Measurements from ENCODE around the gene ZFP91.

Gene ZFP91, protein sequence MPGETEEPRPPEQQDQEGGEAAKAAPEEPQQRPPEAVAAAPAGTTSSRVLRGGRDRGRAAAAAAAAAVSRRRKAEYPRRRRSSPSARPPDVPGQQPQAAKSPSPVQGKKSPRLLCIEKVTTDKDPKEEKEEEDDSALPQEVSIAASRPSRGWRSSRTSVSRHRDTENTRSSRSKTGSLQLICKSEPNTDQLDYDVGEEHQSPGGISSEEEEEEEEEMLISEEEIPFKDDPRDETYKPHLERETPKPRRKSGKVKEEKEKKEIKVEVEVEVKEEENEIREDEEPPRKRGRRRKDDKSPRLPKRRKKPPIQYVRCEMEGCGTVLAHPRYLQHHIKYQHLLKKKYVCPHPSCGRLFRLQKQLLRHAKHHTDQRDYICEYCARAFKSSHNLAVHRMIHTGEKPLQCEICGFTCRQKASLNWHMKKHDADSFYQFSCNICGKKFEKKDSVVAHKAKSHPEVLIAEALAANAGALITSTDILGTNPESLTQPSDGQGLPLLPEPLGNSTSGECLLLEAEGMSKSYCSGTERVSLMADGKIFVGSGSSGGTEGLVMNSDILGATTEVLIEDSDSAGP

GRCh38 chr11:58578635-58579191, at the start of gene ZFP91:
Gene ZFP91 (plus strand): TSS chr11:58579063. CDS start chr11:58579282, 219 bp downstream.
- no peaks in the 10 kb centered on the region for H4K20me1 ChIP-seq (ENCODE audit: insufficient read depth)
- peak within 1 kb of the TSS; percentile 100 for H3K9ac ChIP-seq
- no peaks in the 10 kb centered on the region for H3K36me3 ChIP-seq (ENCODE audit: insufficient read depth)
- H2AFZ ChIP-seq (ENCODE audit: low read depth) = peak within 1 kb of the TSS; percentile 38; the same call in 1 of the 2 replicates
- peak within 1 kb of the TSS; percentile 100 for H3K27ac ChIP-seq
- no peak within 1 kb of the TSS for H3K4me3 ChIP-seq (IDR thresholded peaks at IDR 0.05; ENCODE audit: insufficient read depth, low read depth, low read length)
- H3K79me2 ChIP-seq (ENCODE audit: insufficient read depth, low read depth) = peaks cover 54% of the 10 kb centered on the region
- H3K4me1 ChIP-seq (ENCODE audit: low read depth, poor library complexity, severe bottlenecking) = peaks cover 67% of the 10 kb centered on the region
- TF ChIP-seq CTCF (conservative IDR thresholded peaks at IDR 0.05; ENCODE audit: low read depth, low read length) = no peak
- H3K27me3 ChIP-seq (ENCODE audit: insufficient read depth, low read depth) = no peaks in the 10 kb centered on the region
- H3K4me2 ChIP-seq = peak within 1 kb of the TSS; percentile 92

GRCh38 chr11:58530236-58530635, 48.6 kb upstream of the ZFP91 start:
- Histone ChIP-seq H3K79me2 (ENCODE audit: insufficient read depth, low read depth) (no peaks in the 10 kb centered on the region), H3K9ac (no peak overlapping the region), H4K20me1 (ENCODE audit: insufficient read depth) (no peaks in the 10 kb centered on the region), H3K4me2 (no peak overlapping the region), H2AFZ (ENCODE audit: low read depth) (no peak overlapping the region), H3K27me3 (ENCODE audit: insufficient read depth, low read depth) (no peaks in the 10 kb centered on the region), H3K4me1 (ENCODE audit: low read depth, poor library complexity, severe bottlenecking) (peaks cover 12% of the 10 kb centered on the region), H3K36me3 (ENCODE audit: insufficient read depth) (no peaks in the 10 kb centered on the region), H3K27ac (no peak overlapping the region), H3K4me3 (IDR thresholded peaks at IDR 0.05; ENCODE audit: insufficient read depth, low read depth, low read length) (no peak overlapping the region)
- no peak for TF ChIP-seq CTCF (conservative IDR thresholded peaks at IDR 0.05; ENCODE audit: low read depth, low read length)

DNA sequence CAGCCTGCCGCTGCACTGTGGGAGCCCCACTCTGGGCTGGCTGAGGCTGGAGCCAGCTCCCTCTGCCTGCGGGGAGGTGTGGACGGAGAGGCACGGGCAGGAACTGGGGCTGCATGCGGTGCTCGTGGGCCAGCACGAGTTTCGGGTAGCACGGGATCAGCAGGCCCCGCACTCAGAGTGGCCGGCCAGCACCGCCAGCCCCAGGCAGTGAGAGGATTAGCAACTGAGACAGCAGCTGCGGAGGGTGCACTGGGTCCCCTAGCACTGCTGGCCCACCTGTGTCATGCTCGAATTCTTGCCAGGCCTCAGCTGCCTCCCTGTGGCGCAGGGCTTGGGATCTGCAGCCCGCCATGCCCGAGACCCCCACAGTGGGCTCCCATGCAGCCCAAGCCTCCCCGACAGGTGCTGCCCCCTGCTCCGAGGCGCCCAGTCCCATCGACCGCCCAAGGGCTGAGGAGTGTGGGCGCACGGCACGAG, 47.0 kb upstream of the ZFP91 start:
- no peaks in the 10 kb centered on the region for H3K4me1 ChIP-seq (ENCODE audit: low read depth, poor library complexity, severe bottlenecking)
- no peak for TF ChIP-seq CTCF (conservative IDR thresholded peaks at IDR 0.05; ENCODE audit: low read depth, low read length)
- H3K4me2 ChIP-seq = no peak overlapping the region
- H3K27ac ChIP-seq = no peak overlapping the region
- H3K79me2 ChIP-seq (ENCODE audit: insufficient read depth, low read depth) = no peaks in the 10 kb centered on the region
- no peaks in the 10 kb centered on the region for H4K20me1 ChIP-seq (ENCODE audit: insufficient read depth)
- H3K4me3 ChIP-seq (IDR thresholded peaks at IDR 0.05; ENCODE audit: insufficient read depth, low read depth, low read length) = no peak overlapping the region
- no peaks in the 10 kb centered on the region for H3K36me3 ChIP-seq (ENCODE audit: insufficient read depth)
- no peaks in the 10 kb centered on the region for H3K27me3 ChIP-seq (ENCODE audit: insufficient read depth, low read depth)
- no peak overlapping the region for H3K9ac ChIP-seq
- H2AFZ ChIP-seq (ENCODE audit: low read depth) = no peak overlapping the region

DNA sequence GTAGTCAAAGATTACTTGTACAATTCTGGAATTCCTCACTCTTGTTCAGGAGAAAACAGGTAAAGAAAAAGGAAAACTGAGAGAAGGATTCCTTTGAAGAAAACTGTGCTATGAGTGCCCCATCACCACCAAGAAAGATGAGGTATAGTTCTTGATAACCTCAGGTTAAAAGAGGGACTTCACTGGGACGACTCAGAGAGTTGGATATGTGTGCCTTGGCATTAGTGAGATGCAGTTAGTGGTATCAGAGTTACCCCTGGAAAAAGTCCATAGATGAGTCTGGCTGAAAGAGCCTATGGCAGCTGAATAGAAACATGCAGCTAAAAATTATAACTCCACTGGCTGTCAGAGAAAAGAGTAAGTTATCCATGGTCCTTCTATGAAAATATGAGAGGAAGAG, 32.0 kb upstream of the ZFP91 start:
- H3K27ac ChIP-seq = no peak overlapping the region
- H3K4me3 ChIP-seq (IDR thresholded peaks at IDR 0.05; ENCODE audit: insufficient read depth, low read depth, low read length) = no peak overlapping the region
- no peak for TF ChIP-seq CTCF (conservative IDR thresholded peaks at IDR 0.05; ENCODE audit: low read depth, low read length)
- no peaks in the 10 kb centered on the region for H3K27me3 ChIP-seq (ENCODE audit: insufficient read depth, low read depth)
- no peak overlapping the region for H2AFZ ChIP-seq (ENCODE audit: low read depth)
- no peaks in the 10 kb centered on the region for H3K36me3 ChIP-seq (ENCODE audit: insufficient read depth)
- no peaks in the 10 kb centered on the region for H4K20me1 ChIP-seq (ENCODE audit: insufficient read depth)
- no peaks in the 10 kb centered on the region for H3K4me1 ChIP-seq (ENCODE audit: low read depth, poor library complexity, severe bottlenecking)
- H3K4me2 ChIP-seq = no peak overlapping the region
- no peak overlapping the region for H3K9ac ChIP-seq
- H3K79me2 ChIP-seq (ENCODE audit: insufficient read depth, low read depth) = no peaks in the 10 kb centered on the region

All from KMS-11 (cell line).